GM18498 (cell line): ENCODE measurements around the gene CACNA1H.
"Not testable (repeated sequence)": the region's sequence is repeated elsewhere in the genome, so short reads cannot be mapped to it uniquely, and the experiment has no call there.

Experiments used
- ATAC-seq: cut with Tn5 transposase; IDR thresholded peaks from one replicate; pipeline ENCODE4 v1.9.1; 2021; ENCODE audit warnings: mild to moderate bottlenecking, moderate library complexity; ENCODE audit not compliant: unreplicated experiment

The CACNA1H gene

GRCh38 chr16:1243363-1243762 is 90.5 kb downstream of the CACNA1H start:
- not testable (repeated sequence) for ATAC-seq

GRCh38 chr16:1243907-1244850 is 91.3 kb downstream of the CACNA1H start:
- ATAC-seq, result not testable (repeated sequence)

- ATAC-seq, result no peak
Observed at GRCh38 chr16:1244881-1245280, 92.0 kb downstream of the CACNA1H start.

- no peak for ATAC-seq
Observed at GRCh38 chr16:1245452-1246020, 92.6 kb downstream of the CACNA1H start.

- ATAC-seq, result not testable (repeated sequence)
Observed at GRCh38 chr16:1247903-1248537, 95.1 kb downstream of the CACNA1H start.

GRCh38 chr16:1249031-1249755 is 96.3 kb downstream of the CACNA1H start:
- ATAC-seq, result not testable (repeated sequence)

- ATAC-seq, result not testable (repeated sequence)
Observed at GRCh38 chr16:1253701-1254364, 100.9 kb downstream of the CACNA1H start.

- ATAC-seq, result not testable (repeated sequence)
Observed at GRCh38 chr16:1254821-1255220, 101.9 kb downstream of the CACNA1H start.

GRCh38 chr16:1255276-1256122 is 102.6 kb downstream of the CACNA1H start, which contains the start of gene TPSD1:
Gene TPSD1, plus strand, starts transcription at chr16:1256069. Its CDS starts 212 bp downstream, at chr16:1256281.
- not testable (repeated sequence) for ATAC-seq

- ATAC-seq, result not testable (repeated sequence)
Observed at GRCh38 chr16:1256296-1256873, 103.5 kb downstream of the CACNA1H start.

GRCh38 chr16:1256874-1257322 is 104.0 kb downstream of the CACNA1H start:
- no peak for ATAC-seq

- no peak for ATAC-seq
Observed at GRCh38 chr16:1257561-1258224, 104.8 kb downstream of the CACNA1H start.

- no peak for ATAC-seq
Observed at GRCh38 chr16:1258225-1258600, 105.3 kb downstream of the CACNA1H start.

- no peak for ATAC-seq
Observed at GRCh38 chr16:1258906-1259759, 106.2 kb downstream of the CACNA1H start.

- ATAC-seq, result no peak
Observed at GRCh38 chr16:1259760-1260068, 106.8 kb downstream of the CACNA1H start.

GRCh38 chr16:1260101-1260680 is 107.3 kb downstream of the CACNA1H start:
- ATAC-seq, result no peak

- ATAC-seq, result no peak
Observed at GRCh38 chr16:1261131-1261892, 108.4 kb downstream of the CACNA1H start.
